ENCODE results near the gene SSH3.

SSH3 gene

DNA sequence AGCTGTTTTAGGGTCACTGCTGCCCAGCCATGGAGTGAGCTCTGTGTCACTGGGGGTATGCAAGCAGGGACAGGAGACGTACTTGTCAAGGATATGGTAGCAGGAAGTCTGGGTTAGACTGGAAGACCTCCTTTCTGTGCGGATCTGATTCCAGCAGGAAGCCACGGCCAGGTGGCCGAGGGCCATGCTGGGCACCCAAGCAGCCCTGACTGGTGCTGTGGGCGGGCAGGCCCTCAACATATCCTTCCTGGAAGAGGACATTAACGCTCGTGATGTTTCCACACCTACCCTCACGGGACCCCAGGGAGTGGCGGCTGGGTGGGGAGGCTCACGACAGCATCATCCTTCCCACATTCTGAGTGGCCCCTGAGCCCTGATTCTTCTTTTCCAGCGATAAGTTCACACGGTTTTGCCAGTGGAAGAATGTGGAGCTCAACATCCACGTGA, 23.0 kb upstream of the SSH3 start:
- DNase-seq (ENCODE audit: low spot score): no peak

DNA sequence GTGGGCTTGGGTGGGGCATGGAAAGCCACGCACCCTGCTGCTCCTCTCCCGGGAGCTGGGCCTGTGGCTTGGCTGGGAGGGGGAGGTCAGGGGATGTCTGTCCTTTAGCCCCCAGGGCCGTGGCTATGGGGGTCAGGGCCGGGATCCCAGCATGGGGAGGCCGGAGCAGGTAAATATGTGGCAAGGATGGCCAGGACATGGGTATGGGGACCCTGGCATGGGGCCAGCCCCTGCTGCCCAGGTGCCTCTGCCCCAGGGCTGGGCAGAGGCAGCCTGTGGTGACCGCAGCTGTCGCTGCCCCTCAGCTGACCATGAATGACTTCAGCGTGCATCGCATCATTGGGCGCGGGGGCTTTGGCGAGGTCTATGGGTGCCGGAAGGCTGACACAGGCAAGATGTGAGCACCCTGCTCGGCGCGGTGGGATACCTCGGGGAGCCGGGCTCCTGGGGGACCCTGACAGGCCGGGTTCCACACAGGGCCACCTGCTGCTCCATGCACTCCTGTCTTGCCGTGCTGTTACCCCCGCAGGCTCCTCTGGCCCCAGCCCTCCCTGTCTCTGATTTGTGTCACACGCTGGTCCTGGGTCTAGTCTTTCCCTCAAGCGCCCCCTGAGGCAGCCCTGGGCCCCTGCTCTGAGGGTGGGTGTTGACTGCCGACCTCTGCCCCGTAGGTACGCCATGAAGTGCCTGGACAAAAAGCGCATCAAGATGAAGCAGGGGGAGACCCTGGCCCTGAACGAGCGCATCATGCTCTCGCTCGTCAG, 22.4 kb upstream of the SSH3 start:
- no peak for DNase-seq (ENCODE audit: low spot score)

DNA sequence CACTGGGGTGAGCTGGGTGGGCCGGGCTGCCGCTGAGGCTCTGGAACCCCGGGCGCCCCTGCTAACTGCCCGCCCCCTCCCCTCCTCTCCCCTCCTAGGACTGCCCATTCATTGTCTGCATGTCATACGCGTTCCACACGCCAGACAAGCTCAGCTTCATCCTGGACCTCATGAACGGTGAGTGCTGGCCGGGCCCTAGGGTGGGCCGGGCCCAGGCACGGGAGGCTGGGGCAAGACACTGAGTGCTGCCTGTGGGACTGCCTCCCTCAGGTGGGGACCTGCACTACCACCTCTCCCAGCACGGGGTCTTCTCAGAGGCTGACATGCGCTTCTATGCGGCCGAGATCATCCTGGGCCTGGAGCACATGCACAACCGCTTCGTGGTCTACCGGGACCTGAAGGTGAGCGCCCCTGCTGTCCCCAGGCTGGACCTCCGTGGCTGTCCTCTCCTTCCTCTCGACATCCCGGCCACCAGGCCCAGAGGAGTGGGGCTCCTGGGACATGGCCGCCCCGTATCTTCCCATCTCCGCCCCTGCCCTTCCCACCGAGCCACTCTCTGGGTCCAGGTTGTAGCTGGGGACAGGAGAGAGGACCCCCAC, 21.7 kb upstream of the SSH3 start:
- DNase-seq (ENCODE audit: low spot score): no peak

DNA sequence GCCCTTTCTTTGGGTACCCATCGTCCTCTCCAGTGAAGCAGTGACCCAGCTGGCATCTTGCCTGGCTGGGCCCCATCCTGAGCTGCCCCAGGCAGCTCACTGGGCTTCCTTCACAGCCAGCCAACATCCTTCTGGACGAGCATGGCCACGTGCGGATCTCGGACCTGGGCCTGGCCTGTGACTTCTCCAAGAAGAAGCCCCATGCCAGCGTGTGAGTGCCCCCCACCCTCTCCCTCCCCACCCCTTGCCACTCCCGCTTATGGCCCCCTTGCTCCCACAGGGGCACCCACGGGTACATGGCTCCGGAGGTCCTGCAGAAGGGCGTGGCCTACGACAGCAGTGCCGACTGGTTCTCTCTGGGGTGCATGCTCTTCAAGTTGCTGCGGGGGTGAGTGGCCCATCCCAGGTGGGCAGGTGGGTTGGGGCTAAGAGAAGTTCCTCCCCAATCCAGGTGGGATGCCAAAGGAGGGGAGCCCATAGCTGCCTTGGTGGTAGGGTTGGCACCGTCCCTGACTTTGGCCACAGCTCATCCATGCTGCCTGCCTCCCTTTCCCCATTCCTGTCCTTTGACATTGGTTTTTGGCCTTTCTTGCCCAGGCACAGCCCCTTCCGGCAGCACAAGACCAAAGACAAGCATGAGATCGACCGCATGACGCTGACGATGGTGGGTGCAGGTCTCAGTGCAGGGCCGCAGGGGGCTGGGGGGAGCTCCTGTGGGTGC, 21.0 kb upstream of the SSH3 start:
- no peak for DNase-seq (ENCODE audit: low spot score)

DNA sequence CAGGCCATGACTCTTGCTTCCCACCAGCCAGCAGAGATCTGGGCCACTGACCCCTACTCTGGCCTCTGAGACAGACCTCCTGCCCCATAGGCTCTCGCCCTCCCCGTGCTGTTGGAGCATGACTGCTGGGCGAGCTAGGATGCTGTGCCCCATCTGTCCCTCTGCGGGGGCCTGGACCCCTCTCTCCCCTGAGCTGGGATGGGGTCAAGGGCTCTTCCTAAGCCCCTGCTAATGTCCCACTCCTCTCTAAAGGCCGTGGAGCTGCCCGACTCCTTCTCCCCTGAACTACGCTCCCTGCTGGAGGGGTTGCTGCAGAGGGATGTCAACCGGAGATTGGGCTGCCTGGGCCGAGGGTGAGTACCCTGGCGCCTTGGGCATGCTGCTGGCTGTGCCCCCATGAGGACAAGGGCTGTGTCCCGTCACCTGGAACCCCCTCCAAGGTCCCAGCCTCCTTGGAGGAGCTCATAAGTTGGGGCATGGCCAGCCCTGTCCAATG, 20.4 kb upstream of the SSH3 start:
- DNase-seq (ENCODE audit: low spot score): peak; percentile 75

DNA sequence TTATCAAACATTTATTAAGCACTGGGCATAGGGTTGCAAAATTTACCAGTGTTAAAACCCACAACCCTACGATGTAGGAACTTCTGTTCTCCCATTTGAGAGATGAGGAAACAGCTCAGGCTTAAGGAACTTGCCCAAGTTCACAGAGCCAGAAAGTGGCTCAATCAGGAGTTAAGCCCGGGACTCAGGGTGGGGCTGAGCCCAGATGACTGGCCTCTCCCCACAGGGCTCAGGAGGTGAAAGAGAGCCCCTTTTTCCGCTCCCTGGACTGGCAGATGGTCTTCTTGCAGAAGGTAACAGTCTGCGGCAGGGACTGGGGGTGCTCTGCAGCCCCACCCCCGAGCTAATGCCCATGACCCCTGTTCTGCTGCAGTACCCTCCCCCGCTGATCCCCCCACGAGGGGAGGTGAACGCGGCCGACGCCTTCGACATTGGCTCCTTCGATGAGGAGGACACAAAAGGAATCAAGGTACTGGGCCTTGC, 19.8 kb upstream of the SSH3 start:
- DNase-seq (ENCODE audit: low spot score): no peak

DNA sequence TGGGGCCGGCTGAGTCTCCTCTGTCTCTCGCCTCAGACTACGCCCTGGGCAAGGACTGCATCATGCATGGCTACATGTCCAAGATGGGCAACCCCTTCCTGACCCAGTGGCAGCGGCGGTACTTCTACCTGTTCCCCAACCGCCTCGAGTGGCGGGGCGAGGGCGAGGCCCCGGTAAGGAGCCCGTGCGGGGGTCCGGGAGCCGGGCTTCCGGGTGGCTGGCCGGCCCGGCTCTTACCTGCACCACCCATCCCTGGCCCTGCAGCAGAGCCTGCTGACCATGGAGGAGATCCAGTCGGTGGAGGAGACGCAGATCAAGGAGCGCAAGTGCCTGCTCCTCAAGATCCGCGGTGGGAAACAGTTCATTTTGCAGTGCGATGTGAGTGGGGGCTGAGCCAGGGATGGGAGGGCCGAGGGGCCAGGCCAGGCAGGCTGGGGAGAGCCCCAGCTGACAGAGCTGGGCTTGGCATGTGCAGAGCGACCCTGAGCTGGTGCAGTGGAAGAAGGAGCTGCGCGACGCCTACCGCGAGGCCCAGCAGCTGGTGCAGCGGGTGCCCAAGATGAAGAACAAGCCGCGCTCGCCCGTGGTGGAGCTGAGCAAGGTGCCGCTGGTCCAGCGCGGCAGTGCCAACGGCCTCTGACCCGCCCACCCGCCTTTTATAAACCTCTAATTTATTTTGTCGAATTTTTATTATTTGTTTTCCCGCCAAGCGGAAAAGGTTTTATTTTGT, 18.4 kb upstream of the SSH3 start:
- DNase-seq (ENCODE audit: low spot score): no peak

DNA sequence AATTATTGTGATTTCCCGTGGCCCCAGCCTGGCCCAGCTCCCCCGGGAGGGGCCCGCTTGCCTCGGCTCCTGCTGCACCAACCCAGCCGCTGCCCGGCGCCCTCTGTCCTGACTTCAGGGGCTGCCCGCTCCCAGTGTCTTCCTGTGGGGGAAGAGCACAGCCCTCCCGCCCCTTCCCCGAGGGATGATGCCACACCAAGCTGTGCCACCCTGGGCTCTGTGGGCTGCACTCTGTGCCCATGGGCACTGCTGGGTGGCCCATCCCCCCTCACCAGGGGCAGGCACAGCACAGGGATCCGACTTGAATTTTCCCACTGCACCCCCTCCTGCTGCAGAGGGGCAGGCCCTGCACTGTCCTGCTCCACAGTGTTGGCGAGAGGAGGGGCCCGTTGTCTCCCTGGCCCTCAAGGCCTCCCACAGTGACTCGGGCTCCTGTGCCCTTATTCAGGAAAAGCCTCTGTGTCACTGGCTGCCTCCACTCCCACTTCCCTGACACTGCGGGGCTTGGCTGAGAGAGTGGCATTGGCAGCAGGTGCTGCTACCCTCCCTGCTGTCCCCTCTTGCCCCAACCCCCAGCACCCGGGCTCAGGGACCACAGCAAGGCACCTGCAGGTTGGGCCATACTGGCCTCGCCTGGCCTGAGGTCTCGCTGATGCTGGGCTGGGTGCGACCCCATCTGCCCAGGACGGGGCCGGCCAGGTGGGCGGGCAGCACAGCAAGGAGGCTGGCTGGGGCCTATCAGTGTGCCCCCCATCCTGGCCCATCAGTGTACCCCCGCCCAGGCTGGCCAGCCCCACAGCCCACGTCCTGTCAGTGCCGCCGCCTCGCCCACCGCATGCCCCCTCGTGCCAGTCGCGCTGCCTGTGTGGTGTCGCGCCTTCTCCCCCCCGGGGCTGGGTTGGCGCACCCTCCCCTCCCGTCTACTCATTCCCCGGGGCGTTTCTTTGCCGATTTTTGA, 17.5 kb upstream of the SSH3 start:
- no peak for DNase-seq (ENCODE audit: low spot score)

DNA sequence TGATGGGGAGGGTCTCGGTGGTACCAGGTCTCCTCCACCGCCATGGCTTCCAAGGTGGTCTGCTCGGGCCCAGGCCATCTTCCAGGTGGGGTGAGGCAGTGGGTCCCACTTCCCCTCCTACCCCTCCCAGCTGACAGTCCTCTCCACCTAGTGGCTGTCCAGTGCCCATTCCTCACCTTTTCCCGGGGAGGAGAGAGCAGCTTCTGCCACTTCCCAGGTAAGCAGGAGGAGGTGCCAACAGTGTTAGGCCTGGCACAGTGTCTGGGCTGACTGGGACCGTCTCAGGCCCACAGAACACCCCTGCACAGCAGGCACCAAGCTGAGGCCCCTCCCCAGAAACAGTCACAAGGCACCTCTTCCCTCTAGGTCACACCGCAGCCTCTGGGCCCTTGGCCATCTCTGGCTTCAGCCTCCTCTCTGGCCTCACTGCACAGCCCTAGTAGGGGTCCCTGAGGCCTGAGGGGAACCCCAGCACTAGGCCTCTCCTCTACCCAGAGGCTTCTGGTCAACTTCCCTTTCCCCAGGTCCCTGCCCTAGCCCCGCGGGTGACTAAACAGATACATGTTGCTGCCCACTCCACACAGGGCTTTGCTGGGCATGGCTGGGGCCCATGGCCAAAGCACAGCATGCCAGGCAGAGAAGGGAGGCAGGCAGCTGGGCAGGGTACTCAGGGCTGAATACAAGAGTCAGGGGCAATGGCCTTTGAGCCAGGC, 16.6 kb upstream of the SSH3 start:
- DNase-seq (ENCODE audit: low spot score): no peak

DNA sequence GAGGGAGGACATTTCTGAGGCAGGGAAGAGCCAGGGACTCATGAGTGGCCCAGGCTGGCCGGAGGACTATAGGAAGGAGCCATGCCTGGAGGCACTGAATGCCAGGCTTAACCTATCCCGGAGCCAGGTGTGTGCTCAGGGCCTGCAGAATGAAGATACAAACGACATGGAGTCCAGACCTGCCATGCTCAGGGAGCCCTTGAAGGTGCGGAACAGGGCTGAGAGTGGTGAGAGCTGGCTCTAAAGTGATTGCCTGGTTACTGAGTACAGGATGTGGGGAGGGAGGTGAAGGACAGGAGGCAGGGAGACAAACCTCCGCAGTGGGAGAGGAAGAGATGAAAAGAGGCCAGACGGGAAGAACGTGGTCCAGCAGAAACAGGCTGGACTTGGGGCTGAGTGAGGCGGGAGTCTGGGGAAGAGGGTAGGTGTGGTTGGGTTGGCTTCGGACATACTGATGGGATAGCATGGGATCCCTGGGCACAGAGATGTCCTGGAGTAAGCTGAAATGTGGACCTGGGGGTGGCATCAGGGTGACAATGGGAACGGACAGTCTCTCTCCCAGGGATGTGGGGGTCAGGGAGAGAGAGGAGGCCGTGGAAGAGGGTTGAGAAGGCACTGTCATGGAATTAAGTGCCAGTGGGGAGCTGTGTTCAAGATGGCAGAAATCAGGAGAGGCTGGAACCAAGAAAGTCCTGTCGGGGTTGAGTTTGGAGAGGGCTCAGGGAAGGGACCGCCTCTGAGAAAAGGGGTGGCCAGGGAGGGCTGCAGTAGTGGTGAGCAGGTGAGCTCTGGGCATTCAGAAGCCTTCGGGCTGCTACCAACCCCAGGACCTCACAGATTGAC, 15.8 kb upstream of the SSH3 start:
- no peak for DNase-seq (ENCODE audit: low spot score)

DNA sequence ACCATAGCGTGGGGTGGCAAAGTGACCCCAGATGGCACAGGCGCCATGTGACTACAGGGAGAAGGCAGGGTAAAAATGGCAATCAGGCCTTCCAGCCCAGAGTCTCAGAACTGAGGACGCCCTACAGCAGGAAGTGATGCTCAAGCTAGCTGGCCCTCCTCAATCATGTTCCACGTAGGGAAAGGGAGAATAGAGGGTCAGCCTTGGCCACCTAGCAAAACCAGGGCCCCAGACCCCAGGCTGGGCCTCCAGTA, 15.2 kb upstream of the SSH3 start:
- no peak for DNase-seq (ENCODE audit: low spot score)

DNA sequence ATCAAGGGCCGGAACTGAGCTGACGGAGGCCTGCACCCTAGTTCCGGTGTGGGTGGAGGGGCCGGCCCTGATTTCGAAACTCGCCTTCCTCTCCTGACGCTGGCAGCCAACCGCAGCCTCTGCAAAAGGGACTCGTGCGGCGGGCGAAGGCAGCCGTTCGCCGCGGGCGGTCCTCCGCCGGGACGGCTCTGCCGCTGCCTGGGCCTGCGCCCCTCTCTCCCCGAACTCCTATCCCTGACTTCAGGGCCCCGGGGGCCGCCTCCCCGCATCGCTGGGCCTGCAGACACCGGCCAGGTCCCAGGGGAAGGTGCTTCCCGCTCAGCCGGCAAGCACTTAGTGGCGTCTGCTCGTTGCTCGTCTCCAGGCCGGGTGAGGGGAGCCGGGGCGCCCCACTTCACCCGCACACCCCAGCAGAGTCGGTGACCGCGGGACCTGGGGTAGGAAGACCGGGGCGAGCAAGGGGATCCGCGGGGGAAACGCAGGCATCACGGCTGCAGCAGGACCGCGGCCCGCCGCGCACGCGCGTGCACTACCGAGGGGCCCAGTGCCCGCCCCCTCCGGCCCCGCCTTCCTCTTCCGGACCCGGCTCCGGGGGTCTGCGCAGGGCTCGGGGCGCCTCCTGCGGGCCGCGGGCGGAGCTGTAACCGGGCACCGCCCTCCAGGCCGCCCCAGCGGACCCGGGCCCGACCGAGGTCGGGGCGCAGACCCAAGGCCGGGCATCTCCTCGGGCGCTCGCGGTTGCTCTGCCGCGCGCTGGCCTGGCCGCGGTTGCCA, 14.7 kb upstream of the SSH3 start:
- peak; percentile 100 for DNase-seq (ENCODE audit: low spot score)

DNA sequence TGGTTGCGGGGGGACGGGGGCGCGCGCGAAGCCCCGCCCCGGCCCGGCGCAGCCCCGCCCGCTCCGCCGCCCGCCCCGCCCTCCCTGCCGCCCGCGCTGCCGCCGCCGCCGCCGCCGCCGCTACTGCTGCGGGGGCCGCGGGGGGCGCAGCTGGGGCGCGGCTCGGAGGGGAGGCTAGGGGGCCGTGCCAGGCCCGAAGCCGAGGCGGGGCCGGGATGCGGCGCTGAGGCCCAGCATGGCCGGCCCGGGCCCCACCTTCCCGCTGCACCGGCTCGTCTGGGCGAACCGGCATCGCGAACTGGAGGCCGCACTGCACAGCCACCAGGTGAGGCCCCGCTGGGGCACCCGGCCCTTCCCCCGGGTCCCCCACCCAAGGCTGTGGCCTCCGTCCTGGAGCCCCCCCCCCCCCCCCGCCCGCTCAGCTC, 14.1 kb upstream of the SSH3 start, which contains the start of gene ANKRD13D:
ANKRD13D (plus strand) TSS at position 78 of the 425 bp plus-strand sequence; CDS start at position 236, 158 bp downstream.
- DNase-seq (ENCODE audit: low spot score): no peak

DNA sequence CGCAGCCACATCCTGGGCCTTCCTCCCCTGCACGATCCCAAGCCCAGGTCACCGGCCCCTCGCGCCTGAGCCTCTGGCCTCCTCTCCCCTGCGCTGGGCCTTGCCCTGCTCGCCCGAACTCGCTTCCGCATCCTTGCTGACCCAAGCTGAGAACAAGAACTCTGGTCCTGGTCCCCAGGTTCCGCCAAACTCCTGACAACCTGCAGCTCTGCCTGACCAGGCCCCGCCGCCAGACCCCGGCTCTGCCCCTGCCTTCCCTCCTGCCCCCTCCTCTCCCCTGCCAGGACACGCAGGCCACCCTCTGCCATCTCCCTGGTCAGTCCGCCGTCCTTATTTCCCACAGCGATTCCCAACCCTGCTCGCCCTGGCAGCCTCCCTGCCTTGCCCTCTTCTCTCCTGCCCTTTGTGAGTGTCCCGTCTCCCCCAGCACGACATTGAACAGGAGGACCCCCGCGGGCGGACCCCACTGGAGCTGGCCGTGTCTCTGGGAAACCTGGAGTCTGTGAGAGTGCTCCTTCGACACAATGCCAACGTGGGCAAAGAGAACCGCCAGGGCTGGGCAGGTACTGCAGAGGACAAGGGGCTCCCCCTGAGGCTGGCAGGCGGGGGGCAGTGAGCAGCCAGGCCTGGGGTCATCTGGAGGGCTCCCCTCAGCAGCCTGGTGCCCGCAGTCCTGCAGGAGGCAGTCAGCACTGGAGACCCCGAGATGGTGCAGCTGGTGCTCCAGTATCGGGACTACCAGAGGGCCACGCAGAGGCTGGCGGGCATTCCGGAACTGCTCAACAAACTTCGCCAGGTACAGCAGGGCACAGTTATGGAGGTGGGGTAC, 13.5 kb upstream of the SSH3 start:
- DNase-seq (ENCODE audit: low spot score): no peak

DNA sequence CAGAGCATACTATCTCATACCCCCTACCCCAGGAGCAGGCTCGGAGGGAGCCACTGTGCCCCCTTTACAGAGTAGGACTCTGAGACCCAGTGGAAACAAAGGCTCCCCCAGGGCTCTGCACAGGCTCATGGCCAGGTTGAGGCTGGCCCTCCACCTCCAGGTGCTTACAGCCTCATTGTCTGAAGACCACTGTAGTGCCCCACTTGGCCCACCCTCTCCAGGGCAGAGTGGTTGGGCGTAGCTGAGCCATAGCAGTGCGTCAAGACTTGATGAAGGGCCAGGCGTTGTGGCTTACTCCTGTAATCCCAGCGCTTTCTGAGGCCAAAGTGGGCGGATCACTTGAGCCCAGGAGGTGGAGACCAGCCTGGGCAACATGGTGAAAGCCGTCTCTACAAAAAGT, 12.5 kb upstream of the SSH3 start:
- DNase-seq (ENCODE audit: low spot score): no peak

DNA sequence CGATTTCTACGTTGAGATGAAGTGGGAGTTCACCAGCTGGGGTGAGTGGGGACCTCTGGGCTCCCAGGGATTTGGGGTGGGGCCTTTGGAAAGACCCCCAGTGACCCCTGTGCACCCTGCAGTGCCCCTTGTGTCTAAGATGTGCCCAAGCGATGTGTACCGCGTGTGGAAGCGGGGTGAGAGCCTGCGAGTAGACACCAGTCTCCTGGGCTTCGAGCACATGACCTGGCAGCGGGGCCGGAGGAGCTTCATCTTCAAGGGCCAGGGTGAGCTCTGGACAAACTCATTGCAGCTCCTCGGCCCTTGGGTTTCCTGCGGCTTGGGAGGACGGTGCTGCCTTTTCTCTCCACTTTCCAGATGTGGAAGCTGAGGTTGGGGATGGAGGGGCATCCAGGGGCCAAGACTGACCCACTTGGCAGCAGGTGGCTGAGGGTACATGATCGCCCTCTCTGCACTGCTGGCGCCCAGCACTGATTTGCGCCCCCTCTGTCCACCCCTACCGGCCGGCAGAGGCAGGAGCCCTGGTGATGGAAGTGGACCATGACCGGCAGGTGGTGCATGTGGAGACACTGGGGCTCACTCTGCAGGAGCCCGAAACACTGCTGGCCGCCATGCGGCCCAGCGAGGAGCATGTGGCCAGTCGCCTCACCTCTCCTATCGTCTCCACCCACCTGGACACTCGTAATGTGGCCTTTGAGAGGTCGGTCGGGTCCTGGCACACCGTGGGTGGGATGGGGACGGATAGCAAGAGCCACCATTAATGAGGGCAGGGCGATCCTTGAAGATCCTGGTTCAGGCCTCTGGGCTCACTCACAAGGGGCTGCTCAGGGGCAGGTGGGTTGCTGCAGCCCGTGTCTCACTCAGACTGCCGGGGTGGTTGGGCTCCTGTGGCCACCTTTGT, 11.6 kb upstream of the SSH3 start:
- no peak for DNase-seq (ENCODE audit: low spot score)

DNA sequence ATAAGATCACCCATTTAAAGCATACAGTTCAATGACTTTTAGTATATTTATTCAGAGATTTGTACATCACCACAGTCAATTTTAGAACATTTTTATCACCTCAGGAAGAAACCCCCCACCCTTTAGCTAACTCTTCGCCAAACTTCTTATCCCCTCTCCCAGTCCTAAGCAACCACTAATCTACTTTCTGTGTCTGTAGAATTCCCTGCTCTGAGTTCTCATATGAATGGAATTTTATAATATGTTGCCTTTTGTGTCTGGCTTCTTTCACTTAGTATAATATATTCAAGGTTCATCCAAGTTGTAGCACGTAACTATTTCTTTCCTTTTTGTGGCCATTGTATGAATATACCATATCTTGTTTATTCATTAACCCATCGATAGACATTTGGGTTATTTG, 10.7 kb upstream of the SSH3 start:
- no peak for DNase-seq (ENCODE audit: low spot score)
